Neural cell (in vitro differentiated cells): Measurements from ENCODE around the gene CD81.

Experiments used
- CTCF ChIP-seq: fragments of 450-650 bp; IDR thresholded peaks from 2 replicates; pipeline ENCODE4 v1.5.1; 2014; ENCODE audit warnings: antibody characterized with exemption, mild to moderate bottlenecking, moderate library complexity; ENCODE audit not compliant: poor library complexity, severe bottlenecking
- EP300 ChIP-seq: fragments of 450-650 bp; conservative IDR thresholded peaks from 2 replicates; pipeline ENCODE4 v1.6.1; 2014; ENCODE audit warnings: antibody characterized with exemption, mild to moderate bottlenecking, moderate library complexity; ENCODE audit not compliant: poor library complexity, severe bottlenecking
- REST ChIP-seq: IDR thresholded peaks from 2 replicates; pipeline ENCODE4 v1.6.1; 2012; ENCODE audit warnings: borderline replicate concordance
- SMC3 ChIP-seq: fragments of 450-650 bp; conservative IDR thresholded peaks from 2 replicates; pipeline ENCODE4 v1.6.1; 2014; ENCODE audit warnings: antibody characterized with exemption, mild to moderate bottlenecking, moderate library complexity; ENCODE audit not compliant: poor library complexity

GRCh38 chr11:2425506-2425905 is 48.4 kb downstream of the CD81 start:
- TF ChIP-seq CTCF: no peak
- no peak for TF ChIP-seq SMC3
- no peak for TF ChIP-seq EP300
- no peak for TF ChIP-seq REST
